AG04449 (cell line): Measurements from ENCODE around the gene PPP3R2.

ENCODE experiments used
- CTCF ChIA-PET: fragments of 350-600 bp; formaldehyde crosslinking; extraction: SDS; loops from one replicate; lab custom pipeline; 2021; ENCODE audit warnings: antibody characterized with exemption; lab: Yijun Ruan, JAX
- POLR2A ChIA-PET: fragments of 400-600, 350-600 bp; formaldehyde crosslinking; extraction: SDS; loops from one replicate; lab custom pipeline; 2020; ENCODE audit warnings: antibody characterized with exemption, inconsistent platforms; lab: Yijun Ruan, JAX
- DNase-seq: peaks from one replicate; pipeline ENCODE4 v3.0.0-alpha.2; 2010; ENCODE audit warnings: low read depth, low spot score
- H3K4me3 ChIP-seq: 2 replicates; pipeline ENCODE4 v1.5.1; 2011; ENCODE audit warnings: low read depth, mild to moderate bottlenecking, control low read depth, low read length
- TF ChIP-seq, protein P1 (sequence below): IDR thresholded peaks from one replicate; pipeline ENCODE4 v1.5.1; 2011; ENCODE audit warnings: mild to moderate bottlenecking, moderate library complexity, low read length, control low read depth, inconsistent platforms; ENCODE audit not compliant: insufficient read depth; ENCODE audit errors: missing control alignments

The PPP3R2 gene

DNA sequence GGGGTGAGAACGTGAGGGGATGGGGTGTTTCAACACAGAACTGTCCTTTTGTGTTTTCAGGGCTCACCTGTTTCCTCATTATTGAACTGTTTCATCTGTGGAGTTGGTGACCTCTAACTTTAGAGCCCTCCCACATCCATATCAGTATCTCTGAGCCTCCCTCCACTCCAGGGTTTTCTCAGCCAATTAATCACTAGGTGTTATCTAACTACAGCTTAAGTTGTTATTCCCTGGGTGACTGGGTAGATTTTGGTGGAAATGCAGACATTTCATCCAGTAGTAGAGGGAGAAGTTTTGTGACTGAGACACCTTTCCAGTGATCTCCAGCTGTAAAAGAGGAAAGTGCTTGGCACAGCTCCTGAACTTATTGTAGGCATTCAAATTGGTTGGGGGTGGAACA, 23.7 kb downstream of the PPP3R2 start:
- CTCF ChIA-PET: interaction anchor here (0.8 to 1.3 kb wide), 4 partner anchors 8 to 122 kb away, joined by 3 to 4 read pairs (median 4); no protein-coding TSS in a partner anchor
- DNase-seq: no peak
- TF ChIP-seq, protein P1, sequence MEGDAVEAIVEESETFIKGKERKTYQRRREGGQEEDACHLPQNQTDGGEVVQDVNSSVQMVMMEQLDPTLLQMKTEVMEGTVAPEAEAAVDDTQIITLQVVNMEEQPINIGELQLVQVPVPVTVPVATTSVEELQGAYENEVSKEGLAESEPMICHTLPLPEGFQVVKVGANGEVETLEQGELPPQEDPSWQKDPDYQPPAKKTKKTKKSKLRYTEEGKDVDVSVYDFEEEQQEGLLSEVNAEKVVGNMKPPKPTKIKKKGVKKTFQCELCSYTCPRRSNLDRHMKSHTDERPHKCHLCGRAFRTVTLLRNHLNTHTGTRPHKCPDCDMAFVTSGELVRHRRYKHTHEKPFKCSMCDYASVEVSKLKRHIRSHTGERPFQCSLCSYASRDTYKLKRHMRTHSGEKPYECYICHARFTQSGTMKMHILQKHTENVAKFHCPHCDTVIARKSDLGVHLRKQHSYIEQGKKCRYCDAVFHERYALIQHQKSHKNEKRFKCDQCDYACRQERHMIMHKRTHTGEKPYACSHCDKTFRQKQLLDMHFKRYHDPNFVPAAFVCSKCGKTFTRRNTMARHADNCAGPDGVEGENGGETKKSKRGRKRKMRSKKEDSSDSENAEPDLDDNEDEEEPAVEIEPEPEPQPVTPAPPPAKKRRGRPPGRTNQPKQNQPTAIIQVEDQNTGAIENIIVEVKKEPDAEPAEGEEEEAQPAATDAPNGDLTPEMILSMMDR: no peak
- H3K4me3 ChIP-seq: no peak overlapping the region
- POLR2A ChIA-PET: no interaction called here

DNA sequence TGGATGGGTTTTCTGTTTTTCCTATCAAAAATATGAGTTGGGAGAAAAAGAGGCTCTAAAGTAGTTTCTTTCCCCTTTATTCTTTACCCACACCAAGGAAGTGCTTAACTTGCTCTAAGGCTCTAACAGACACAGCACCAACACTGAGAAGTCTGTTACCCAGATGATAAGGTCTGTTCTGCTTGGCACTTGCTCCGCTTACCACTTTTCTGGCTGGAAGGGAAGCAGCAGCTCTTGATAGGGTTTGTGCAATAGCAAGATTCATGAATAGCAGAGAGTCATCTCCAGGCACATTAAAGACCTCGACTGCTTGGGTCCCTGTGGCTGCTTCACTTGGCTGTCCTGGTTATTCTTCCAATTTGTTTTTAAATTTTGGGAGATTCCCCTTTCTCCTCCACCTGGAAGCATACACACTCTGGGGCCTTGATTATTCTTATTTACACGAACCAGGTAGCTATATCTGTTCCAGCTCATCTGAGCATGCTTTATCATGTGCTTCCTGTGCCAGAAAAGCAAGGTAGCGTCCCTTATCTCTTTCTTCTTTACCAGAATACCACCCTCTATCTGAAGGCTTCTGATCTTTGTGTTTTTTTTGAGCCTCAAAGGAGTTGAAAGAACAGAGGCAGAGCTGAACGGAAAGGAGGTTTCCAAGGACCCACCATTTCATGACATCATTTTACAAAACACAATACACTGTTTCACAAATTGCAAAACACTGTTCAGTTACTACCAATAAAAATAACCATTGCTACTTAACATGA, 24.8 kb downstream of the PPP3R2 start:
- POLR2A ChIA-PET: no interaction called here
- TF ChIP-seq, protein P1: no peak
- no peak for DNase-seq
- CTCF ChIA-PET: interaction anchor here (0.8 to 1.3 kb wide), 2 partner anchors 111 to 121 kb away, joined by 3 to 4 read pairs; no protein-coding TSS in a partner anchor
- H3K4me3 ChIP-seq: no peak overlapping the region

DNA sequence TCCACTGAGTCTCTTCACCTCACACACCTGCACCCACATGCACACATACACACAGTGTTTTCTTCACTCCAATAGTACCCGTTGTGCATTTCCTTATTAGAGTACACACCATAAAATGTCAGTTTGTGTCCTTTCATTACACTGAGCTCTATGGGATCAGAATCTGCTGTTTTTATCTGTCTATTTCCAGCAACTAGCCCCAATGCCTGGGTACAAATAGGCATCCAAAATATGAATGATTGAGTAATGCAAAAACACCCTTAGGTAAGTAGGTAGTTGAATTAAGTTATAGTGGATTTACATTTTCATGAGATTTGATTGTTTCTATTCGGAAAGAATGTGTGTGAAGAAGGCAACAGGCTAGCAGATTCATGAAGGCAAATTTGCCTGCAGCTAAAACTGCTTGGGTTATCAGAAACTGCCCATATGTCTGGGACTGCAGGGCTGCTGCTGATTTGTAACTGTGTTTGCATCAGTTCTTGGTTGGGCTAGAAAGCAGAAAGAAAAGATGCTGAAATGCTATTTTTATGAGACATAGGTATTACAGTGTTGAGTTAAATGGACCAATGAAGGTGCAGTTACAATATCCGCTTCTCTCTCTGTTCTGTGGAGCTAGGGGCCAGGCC, 26.9 kb downstream of the PPP3R2 start:
- no peak for DNase-seq
- TF ChIP-seq, protein P1: no peak
- CTCF ChIA-PET: interaction anchor here (0.7 to 10.2 kb wide), 20 partner anchors 8 to 122 kb away, joined by 3 to 112 read pairs (median 4); partner anchors contain the start of gene RNF20
- POLR2A ChIA-PET: no interaction called here
- H3K4me3 ChIP-seq: no peak overlapping the region

DNA sequence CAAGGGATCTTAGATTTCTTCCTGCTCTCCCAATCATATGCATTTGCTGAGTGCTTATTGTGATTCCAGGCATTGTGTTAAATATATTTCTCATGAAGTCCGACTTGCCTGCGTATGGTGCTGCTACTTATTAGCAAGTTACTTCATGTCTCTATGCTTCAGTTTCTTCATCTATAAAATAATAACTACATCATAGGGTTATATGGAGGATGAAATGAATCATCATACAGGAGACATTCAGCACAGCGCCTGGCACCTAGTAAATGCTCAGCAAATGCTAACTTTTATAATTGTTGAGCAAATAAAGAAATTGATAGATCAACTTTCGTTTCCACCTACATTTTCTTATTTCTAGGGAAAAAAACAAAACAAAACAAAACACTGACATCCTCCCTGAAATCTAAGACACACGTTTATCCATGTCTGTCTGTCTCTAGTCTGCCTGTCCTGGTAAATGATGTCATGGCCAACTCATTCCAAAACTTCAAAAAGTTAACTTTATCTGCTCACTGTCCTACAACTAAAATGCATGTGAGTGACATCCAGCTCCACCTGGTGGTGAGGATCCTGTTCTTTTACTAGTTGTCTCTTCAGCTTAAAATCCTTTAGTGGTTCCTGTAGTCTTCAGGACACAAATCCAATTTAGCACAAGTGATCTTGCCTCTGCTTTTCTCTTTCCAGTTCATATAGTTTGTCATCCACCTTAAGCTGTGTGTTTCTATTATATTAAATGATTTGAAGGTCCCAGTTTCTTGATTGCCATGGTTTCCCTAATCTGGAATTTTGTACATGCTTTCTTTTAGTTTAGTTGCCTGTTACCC, 27.7 kb downstream of the PPP3R2 start:
- TF ChIP-seq, protein P1: peak; percentile 50
- no peak overlapping the region for H3K4me3 ChIP-seq
- CTCF ChIA-PET: interaction anchor here (0.7 to 10.2 kb wide), 22 partner anchors 9 to 121 kb away, joined by 3 to 112 read pairs (median 4); partner anchors contain the start of gene RNF20
- POLR2A ChIA-PET: no interaction called here
- DNase-seq: no peak

DNA sequence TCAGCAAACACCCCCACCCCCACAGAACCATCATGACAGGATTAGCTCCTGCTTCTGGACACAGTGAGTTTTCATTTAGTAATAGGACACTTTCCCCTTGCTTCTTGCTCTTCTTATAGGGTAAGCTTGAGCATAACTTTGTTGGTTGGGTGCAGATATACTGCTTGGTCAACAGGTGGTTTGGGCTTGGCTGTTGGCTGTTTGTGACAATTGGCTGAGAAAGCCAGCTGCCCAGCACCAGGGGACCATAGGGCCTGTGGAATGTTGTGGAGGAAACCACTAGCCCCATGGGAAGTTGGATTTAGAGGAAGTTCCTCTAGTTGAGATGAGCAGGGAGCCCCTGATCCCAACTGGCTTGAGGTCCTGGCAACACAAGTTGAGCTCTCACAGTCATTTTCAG, 30.5 kb downstream of the PPP3R2 start:
- ChIA-PET POLR2A (no interaction called here), CTCF (interaction anchor here (0.7 to 10.2 kb wide), 7 partner anchors 12 to 176 kb away, joined by 3 to 112 read pairs (median 5); no protein-coding TSS in a partner anchor)
- DNase-seq: no peak
- TF ChIP-seq, protein P1: no peak
- no peak overlapping the region for H3K4me3 ChIP-seq
